HG03342 (cell line): ENCODE results near the gene HNRNPA0.
A peak's percentile ranks its signal among the peaks of the same experiment; 100 is the strongest.

Source experiments
- ATAC-seq: cut with Tn5 transposase; IDR thresholded peaks from one replicate; pipeline ENCODE4 v1.9.1; 2021; ENCODE audit warnings: mild to moderate bottlenecking, moderate library complexity; ENCODE audit not compliant: unreplicated experiment

Gene HNRNPA0

GRCh38 chr5:137754961-137755762 is 999 bp upstream of the HNRNPA0 start:
- no peak for ATAC-seq

- ATAC-seq = peak; percentile 8
These were observed 424 bp downstream of the HNRNPA0 start for GRCh38 chr5:137753691-137754187.

GRCh38 chr5:137752905-137753690 is 1.1 kb downstream of the HNRNPA0 start:
- ATAC-seq = no peak

- ATAC-seq = no peak
These were observed 2.2 kb downstream of the HNRNPA0 start for GRCh38 chr5:137751869-137752491.

- ATAC-seq = no peak
These were observed 3.7 kb downstream of the HNRNPA0 start for GRCh38 chr5:137750436-137750835.

- ATAC-seq = no peak
These were observed 6.3 kb downstream of the HNRNPA0 start for GRCh38 chr5:137747848-137748247.

GRCh38 chr5:137743031-137743640 is 11.0 kb downstream of the HNRNPA0 start:
- ATAC-seq = peak; percentile 57

GRCh38 chr5:137741718-137742117 is 12.4 kb downstream of the HNRNPA0 start:
- no peak for ATAC-seq

GRCh38 chr5:137739737-137740136 is 14.4 kb downstream of the HNRNPA0 start:
- ATAC-seq = no peak

- no peak for ATAC-seq
These were observed 15.2 kb downstream of the HNRNPA0 start for GRCh38 chr5:137738947-137739346.

- no peak for ATAC-seq
These were observed 16.6 kb downstream of the HNRNPA0 start for GRCh38 chr5:137737349-137738131.

GRCh38 chr5:137736496-137736895 is 17.7 kb downstream of the HNRNPA0 start:
- no peak for ATAC-seq

- ATAC-seq = peak; percentile 58
These were observed 18.4 kb downstream of the HNRNPA0 start, which contains the start of gene KLHL3 for GRCh38 chr5:137735555-137736284. KLHL3 (minus strand) TSS chr5:137736089; CDS start chr5:137735646, 443 bp downstream.

- no peak for ATAC-seq
These were observed 19.1 kb downstream of the HNRNPA0 start for GRCh38 chr5:137734962-137735554.

- ATAC-seq = no peak
These were observed 19.8 kb downstream of the HNRNPA0 start for GRCh38 chr5:137734331-137734730.

GRCh38 chr5:137733922-137734321 is 20.2 kb downstream of the HNRNPA0 start:
- no peak for ATAC-seq

- no peak for ATAC-seq
These were observed 21.2 kb downstream of the HNRNPA0 start for GRCh38 chr5:137733006-137733405.

- ATAC-seq = no peak
These were observed 23.0 kb downstream of the HNRNPA0 start for GRCh38 chr5:137731176-137731575.

- no peak for ATAC-seq
These were observed 23.8 kb downstream of the HNRNPA0 start for GRCh38 chr5:137730336-137730735.
